ENCODE data around the gene GPX1. TPM values are rescaled to one million over a fixed set of nuclear protein-coding genes. Genes with fewer than 3 reads are reported as not detected.

Gene GPX1
- polyA plus RNA-seq, 1 donor from 2014 or later: 106 TPM

DNA sequence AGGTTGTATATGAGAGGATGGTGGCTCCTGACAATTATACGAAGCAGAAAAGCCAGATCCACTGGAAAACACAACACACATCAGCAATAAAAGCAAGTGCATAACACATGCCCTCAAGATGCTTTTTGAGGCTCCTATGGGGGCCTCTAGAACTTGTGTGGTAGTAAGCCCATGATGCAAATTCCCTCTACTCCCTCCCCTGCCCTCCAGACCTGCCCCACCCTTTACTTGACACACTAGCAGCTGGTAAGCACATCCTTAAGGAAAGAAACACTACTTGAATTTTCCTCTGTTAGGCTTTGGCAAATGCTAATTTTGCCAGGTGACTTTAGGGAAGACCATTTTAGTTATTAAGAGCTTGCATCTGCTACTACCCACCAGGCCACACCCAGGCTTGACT is 47.5 kb downstream of the GPX1 start:
- H3K4me3 ChIP-seq (ENCODE audit: low read length): no peak overlapping the region
- TF ChIP-seq TAF1 (IDR thresholded peaks at IDR 0.05; ENCODE audit: low read depth) (no peak), POLR2AphosphoS5 (IDR thresholded peaks at IDR 0.05) (no peak), REST (IDR thresholded peaks at IDR 0.05; ENCODE audit: borderline replicate concordance) (no peak), SMC3 (conservative IDR thresholded peaks at IDR 0.05; ENCODE audit: poor library complexity) (no peak)
- H3K9me2 ChIP-seq (ENCODE audit: insufficient read depth, low read length): no peaks in the 10 kb centered on the region
- peaks cover 3% of the 10 kb centered on the region for H3K36me3 ChIP-seq (ENCODE audit: insufficient read depth, low read length)
- H3K9ac ChIP-seq (ENCODE audit: low read length): no peak overlapping the region
- H3K27ac ChIP-seq (ENCODE audit: low read length): no peak overlapping the region
- no peaks in the 10 kb centered on the region for H4K20me1 ChIP-seq (ENCODE audit: insufficient read depth)
- no peaks in the 10 kb centered on the region for H3K27me3 ChIP-seq (ENCODE audit: insufficient read depth, low read depth, low read length)
- H3K4me2 ChIP-seq (ENCODE audit: low read length): no peak overlapping the region
- no peaks in the 10 kb centered on the region for H3K79me2 ChIP-seq (replicated peaks; ENCODE audit: insufficient read depth, low read length)
- no peak overlapping the region for H2AFZ ChIP-seq (ENCODE audit: low read depth, low read length)
- H3F3A ChIP-seq (ENCODE audit: insufficient read depth, low read length, poor library complexity, severe bottlenecking): no peaks in the 10 kb centered on the region
- H3K9me3 ChIP-seq (ENCODE audit: low read length): no peaks in the 10 kb centered on the region

Other genes with a start within 250 kb of the GPX1 start
- 58.5 and 62.0 TPM in 2 replicates for gene USP19, start 237.5 kb downstream of the GPX1 start, polyA plus RNA-seq
- 2.0 and 15.9 TPM in 2 replicates for gene LAMB2, start 225.3 kb downstream of the GPX1 start, polyA plus RNA-seq
- 14.8 and 25.7 TPM in 2 replicates for gene CCDC71, start 192.0 kb downstream of the GPX1 start, polyA plus RNA-seq
- 64.2 and 65.1 TPM in 2 replicates for gene KLHDC8B, start 186.8 kb downstream of the GPX1 start, polyA plus RNA-seq
- gene C3orf62, start 81.1 kb downstream of the GPX1 start, polyA plus RNA-seq: 15.6 and 18.0 TPM in 2 replicates
- 35.5 and 42.7 TPM in 2 replicates for gene USP4, start 18.3 kb downstream of the GPX1 start, polyA plus RNA-seq
- 142 and 159 TPM in 2 replicates for gene RHOA, start 53.6 kb upstream of the GPX1 start, polyA plus RNA-seq
- 17.1 and 23.5 TPM in 2 replicates for gene TCTA, start 54.1 kb upstream of the GPX1 start, polyA plus RNA-seq
- gene AMT, start 64.1 kb upstream of the GPX1 start, polyA plus RNA-seq: 5.0 and 6.1 TPM in 2 replicates
- gene NICN1, start 71.0 kb upstream of the GPX1 start, polyA plus RNA-seq: 20.5 and 23.7 TPM in 2 replicates
- 14.3 and 16.5 TPM in 2 replicates for gene DAG1, start 111.9 kb upstream of the GPX1 start, polyA plus RNA-seq
- 2.0 and 3.0 TPM in 2 replicates for gene BSN, start 196.1 kb upstream of the GPX1 start, polyA plus RNA-seq